HCT116 (cell line): ENCODE measurements around the gene PXK. TPM values are rescaled to one million over a fixed set of nuclear protein-coding genes. Genes with fewer than 3 reads are reported as not detected.
"Not testable (repeated sequence)": the region's sequence is repeated elsewhere in the genome, so short reads cannot be mapped to it uniquely, and the experiment has no call there.

ENCODE experiments used
- ATAC-seq: fragments of 200-7000 bp; cut with Tn5 transposase; 2 replicates; pipeline ENCODE4 v1.9.1; 2020; ENCODE audit warnings: mild to moderate bottlenecking, moderate library complexity
- BruUV-seq: library from RNA; stranded (reverse); fragments of 400-500 nt; replicated peaks from 2 replicates; lab custom pipeline; 2021; lab: Mats Ljungman, UMichigan
- CTCF ChIA-PET: fragments of 300-600 bp; sonication (Branson Sonifier 250); formaldehyde crosslinking; loops from one replicate; lab custom pipeline; 2021; ENCODE audit warnings: antibody characterized with exemption; lab: Charles Lee
- POLR2A ChIA-PET: fragments of 300-600, 350-600 bp; sonication (Branson Sonifier 250); formaldehyde crosslinking; loops from one replicate; lab custom pipeline; 2021; ENCODE audit warnings: antibody characterized with exemption; lab: Charles Lee
- RAD21 ChIA-PET, 2 experiments: fragments of 300-600 bp; sonication (Branson Sonifier 250); formaldehyde crosslinking; loops; one replicate each; lab custom pipeline; 2023; ENCODE audit warnings: low total read pairs in 2 of 2; ENCODE audit not compliant: uncharacterized antibody in 2 of 2, unreplicated experiment in 2 of 2, low non-redundant PET in 1 of 2; lab: Charles Lee
- DNase-seq: peaks from one replicate; pipeline ENCODE4 v3.0.0-alpha.2; 2010; ENCODE audit warnings: low read depth, low spot score
- H2AFZ ChIP-seq: fragments of 200-600 bp; shearing (Covaris generic), sonication (generic); 2 replicates; pipeline ENCODE4 v1.6.1; 2017; ENCODE audit warnings: low read depth, mixed run types, mixed read lengths, antibody characterized with exemption, low read length; ENCODE audit not compliant: poor library complexity, severe bottlenecking
- H3K27ac ChIP-seq: 2 replicates; pipeline ENCODE4 v1.5.1; 2012; ENCODE audit warnings: low read depth, low read length
- H3K27me3 ChIP-seq: fragments of 200-600 bp; sonication (generic); 2 replicates; pipeline ENCODE4 v1.6.1; 2016; ENCODE audit warnings: mixed run types, low read length, mixed read lengths; ENCODE audit not compliant: insufficient read depth
- H3K36me3 ChIP-seq, 2 experiments: fragments of 200-500 bp in 1 of 2; fragments of 200-600 bp in 1 of 2; sonication (Bioruptor generic) in 1 of 2; sonication (generic) in 1 of 2; 2 replicates each; pipeline versions ENCODE4 v1.5.1 to v1.6.1; 2014 to 2016; ENCODE audit warnings: low read length in 2 of 2, inconsistent platforms in 1 of 2, mixed read lengths in 1 of 2, mixed run types in 1 of 2; ENCODE audit not compliant: insufficient read depth in 2 of 2, control insufficient read depth in 1 of 2
- H3K4me1 ChIP-seq, 2 experiments: fragments of 200-600 bp in 1 of 2; sonication (generic) in 1 of 2; 2 replicates each; pipeline versions ENCODE4 v1.5.1 to v1.6.1; 2012 to 2017; ENCODE audit warnings: low read length in 2 of 2, inconsistent platforms in 1 of 2, mild to moderate bottlenecking in 1 of 2, mixed read lengths in 1 of 2, mixed run types in 1 of 2, moderate library complexity in 1 of 2; ENCODE audit not compliant: insufficient read depth in 2 of 2, control insufficient read depth in 1 of 2
- H3K4me2 ChIP-seq: fragments of 200-600 bp; sonication (generic); 2 replicates; pipeline ENCODE4 v1.6.1; 2017; ENCODE audit warnings: mixed run types, low read length, mixed read lengths
- H3K4me3 ChIP-seq, 2 experiments: fragments of 200-600 bp in 1 of 2; sonication (generic) in 1 of 2; replicated peaks in 1 of 2; 2 replicates each; pipeline ENCODE4 v1.5.1; 2011 to 2016; ENCODE audit warnings: low read length in 2 of 2, control low read depth in 1 of 2, low read depth in 1 of 2, mild to moderate bottlenecking in 1 of 2, mixed read lengths in 1 of 2, mixed run types in 1 of 2
- H3K79me2 ChIP-seq: fragments of 200-600 bp; sonication (generic); 2 replicates; pipeline ENCODE4 v1.6.1; 2017; ENCODE audit warnings: mild to moderate bottlenecking, mixed run types, low read length, moderate library complexity, mixed read lengths; ENCODE audit not compliant: insufficient read depth
- H3K9ac ChIP-seq: fragments of 200-600 bp; sonication (generic); 2 replicates; pipeline ENCODE4 v1.6.1; 2016; ENCODE audit warnings: low read length, mixed read lengths
- H3K9me2 ChIP-seq: fragments of 200-600 bp; sonication (generic), shearing (Covaris generic); 2 replicates; pipeline ENCODE4 v1.6.1; 2017; ENCODE audit warnings: mixed run types, mild to moderate bottlenecking, moderate library complexity; ENCODE audit not compliant: insufficient read depth
- H3K9me3 ChIP-seq, 2 experiments: fragments of 200-500 bp in 1 of 2; fragments of 200-600 bp in 1 of 2; sonication (Bioruptor generic) in 1 of 2; sonication (generic) in 1 of 2; 2 replicates each; pipeline ENCODE4 v1.6.1; 2014 to 2017; ENCODE audit warnings: low read length in 2 of 2, mixed read lengths in 2 of 2, inconsistent platforms in 1 of 2, low read depth in 1 of 2, mild to moderate bottlenecking in 1 of 2, mixed run types in 1 of 2, moderate library complexity in 1 of 2; ENCODE audit not compliant: control insufficient read depth in 1 of 2, insufficient read depth in 1 of 2
- H4K20me1 ChIP-seq: fragments of 200-600 bp; sonication (generic), shearing (Covaris generic); 2 replicates; pipeline ENCODE4 v1.6.1; 2017; ENCODE audit warnings: mixed run types, mild to moderate bottlenecking, moderate library complexity; ENCODE audit not compliant: insufficient read depth
- CBX3 ChIP-seq: IDR thresholded peaks from 2 replicates; pipeline ENCODE4 v1.6.1; 2012; ENCODE audit warnings: low read depth
- CEBPB ChIP-seq: IDR thresholded peaks from 2 replicates; pipeline ENCODE4 v1.6.1; 2012; ENCODE audit warnings: low read depth
- EGR1 ChIP-seq: IDR thresholded peaks from 2 replicates; pipeline ENCODE4 v1.6.1; 2012; ENCODE audit warnings: low read depth
- FOSL1 ChIP-seq: IDR thresholded peaks from 2 replicates; pipeline ENCODE4 v1.6.1; 2012; ENCODE audit warnings: low read depth
- JUND ChIP-seq: IDR thresholded peaks from 2 replicates; pipeline ENCODE4 v1.6.1; 2012
- MAX ChIP-seq: IDR thresholded peaks from 2 replicates; pipeline ENCODE4 v1.6.1; 2012
- POLR2A ChIP-seq: IDR thresholded peaks from 2 replicates; pipeline ENCODE4 v1.7.0; 2011; ENCODE audit warnings: borderline replicate concordance; ENCODE audit not compliant: insufficient read depth, insufficient read length; ENCODE audit errors: extremely low read depth
- POLR2AphosphoS5 ChIP-seq: IDR thresholded peaks from 2 replicates; pipeline ENCODE4 v1.6.1; 2011; ENCODE audit warnings: mild to moderate bottlenecking, low read depth, low read length, moderate library complexity
- RAD21 ChIP-seq: IDR thresholded peaks from 2 replicates; pipeline ENCODE4 v1.6.1; 2012; ENCODE audit warnings: low read depth, mild to moderate bottlenecking
- REST ChIP-seq: IDR thresholded peaks from 2 replicates; pipeline ENCODE4 v1.6.1; 2012; ENCODE audit warnings: low read depth
- SIN3A ChIP-seq: IDR thresholded peaks from 2 replicates; pipeline ENCODE4 v1.6.1; 2012; ENCODE audit warnings: low read depth
- SRF ChIP-seq: IDR thresholded peaks from 2 replicates; pipeline ENCODE4 v1.6.1; 2012; ENCODE audit warnings: low read depth
- TCF7L2 ChIP-seq: IDR thresholded peaks from 2 replicates; pipeline ENCODE4 v1.7.0; 2011; ENCODE audit warnings: borderline replicate concordance, inconsistent platforms; ENCODE audit not compliant: insufficient read depth, insufficient read length; ENCODE audit errors: extremely low read depth
- ZFX ChIP-seq: fragments of 450-650 bp; IDR thresholded peaks from 2 replicates; pipeline ENCODE4 v1.6.1; 2017
- intact Hi-C: fragments of 100-400 bp; cut with micrococcal nuclease; formaldehyde crosslinking; loops from 2 replicates; pipeline ENCODE4 v1.10.0; 2022
- total RNA-seq: library from RNA; stranded (reverse); gene quantifications from one replicate; pipeline ENCODE4 v1.2.1, GENCODE V29; 2021; ENCODE audit not compliant: unreplicated experiment
- TF ChIP-seq, protein P1 (sequence below): IDR thresholded peaks from 2 replicates; pipeline ENCODE4 v1.6.1; 2012

PXK gene
- total RNA-seq, 1 experiment from 2014 or later: 10.2 TPM

DNA sequence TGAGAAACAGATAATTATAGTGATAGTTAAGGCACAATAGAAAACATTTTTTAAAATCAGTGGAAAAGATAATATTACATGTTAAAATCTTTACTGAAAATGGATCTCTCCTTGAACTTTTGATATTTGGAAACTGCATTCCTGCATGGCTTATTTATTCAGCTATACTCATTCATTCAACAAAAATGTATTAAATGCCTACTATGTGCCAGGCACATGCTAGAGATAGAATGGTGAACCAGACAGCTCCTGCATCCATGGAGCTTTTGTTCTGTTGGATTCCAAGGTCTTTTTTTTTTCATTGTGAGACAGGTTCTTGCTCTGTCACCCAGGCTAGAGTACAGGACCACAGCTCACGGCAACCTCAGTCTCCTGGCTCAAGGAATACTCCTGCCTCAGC, 4.5 kb downstream of the PXK start:
- ChIA-PET POLR2A (no interaction called here), CTCF (interaction anchor here (0.7 kb wide), 1 partner anchor 120 kb away, joined by 3 read pairs; no protein-coding TSS in a partner anchor)

GRCh38 chr3:58339146-58339545, 6.5 kb downstream of the PXK start:
- H4K20me1 ChIP-seq, H2AFZ ChIP-seq, RAD21 ChIA-PET, DNase-seq, H3K9ac ChIP-seq, H3K36me3 ChIP-seq, H3K9me3 ChIP-seq, intact Hi-C loops, POLR2A ChIA-PET, H3K9me2 ChIP-seq, H3K27ac ChIP-seq, H3K27me3 ChIP-seq, H3K4me3 ChIP-seq, BruUV-seq, H3K4me2 ChIP-seq, ATAC-seq, H3K79me2 ChIP-seq: not testable (repeated sequence)
- CTCF ChIA-PET: interaction anchor here (0.6 kb wide), 1 partner anchor 280 kb away, joined by 3 read pairs; no protein-coding TSS in a partner anchor
- H3K4me1 ChIP-seq: peaks cover 4 to 15% of the 10 kb centered on the region in 2 experiments; a peak in 3 of 4 replicates

More for the DNA sequence above, 4.5 kb downstream of the PXK start:
- DNase-seq: no peak
- Histone ChIP-seq H3K4me3 (no peak overlapping the region), H3K4me2 (no peak overlapping the region), H3K9me3 (no peaks in the 10 kb centered on the region), H3K27ac (no peak overlapping the region), H3K9ac (no peak overlapping the region)
- no peak for ATAC-seq
- RAD21 ChIA-PET: no interaction called here
- TF ChIP-seq CBX3 (no peak), CEBPB (no peak), EGR1 (no peak), TCF7L2 (no peak), REST (no peak), FOSL1 (no peak), POLR2AphosphoS5 (no peak), ZFX (no peak), POLR2A (no peak), RAD21 (no peak), JUND (no peak), MAX (no peak), SIN3A (no peak), SRF (no peak)
- TF ChIP-seq, protein P1, sequence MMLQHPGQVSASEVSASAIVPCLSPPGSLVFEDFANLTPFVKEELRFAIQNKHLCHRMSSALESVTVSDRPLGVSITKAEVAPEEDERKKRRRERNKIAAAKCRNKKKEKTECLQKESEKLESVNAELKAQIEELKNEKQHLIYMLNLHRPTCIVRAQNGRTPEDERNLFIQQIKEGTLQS: no peak
- TF ChIP-seq, all 23 proteins: peak for 0
- no peaks in the 10 kb centered on the region for H4K20me1 ChIP-seq
- intact Hi-C loops: no loop called here
- peaks cover 10 to 28% of the 10 kb centered on the region in 2 experiments; a peak in 3 of 4 replicates for H3K4me1 ChIP-seq
- H3K27me3 ChIP-seq: no peaks in the 10 kb centered on the region
- BruUV-seq: no TSS peak
- H3K9me2 ChIP-seq: no peaks in the 10 kb centered on the region
- no peaks in the 10 kb centered on the region for H3K79me2 ChIP-seq
- no peaks in the 10 kb centered on the region for H3K36me3 ChIP-seq
- H2AFZ ChIP-seq: no peak overlapping the region
